Measurements from ENCODE around the gene YY1.
"Not testable (repeated sequence)": the region's sequence is repeated elsewhere in the genome, so short reads cannot be mapped to it uniquely, and the experiment has no call there.

Gene YY1

GRCh38 chr14:100268591-100269207, 29.8 kb downstream of the YY1 start:
- peak overlapping the region; percentile 8 for H3K27ac Mint-ChIP-seq (ENCODE audit: low read depth)
- H3K27me3 Mint-ChIP-seq: no peaks in the 10 kb centered on the region
- H3K4me1 Mint-ChIP-seq: peaks cover 46% of the 10 kb centered on the region
- peaks cover 20% of the 10 kb centered on the region for H3K36me3 Mint-ChIP-seq (ENCODE audit: insufficient read depth)
- ATAC-seq (replicated peaks; ENCODE audit: extremely low read depth, poor library complexity, severe bottlenecking) (no peak), DNase-seq (ENCODE audit: low spot score in 2 of 2) (no peak)
- H3K9me3 Mint-ChIP-seq: no peaks in the 10 kb centered on the region
- no peak overlapping the region for H3K4me3 Mint-ChIP-seq

- no peaks in the 10 kb centered on the region for H3K27me3 Mint-ChIP-seq
- peaks cover 47% of the 10 kb centered on the region for H3K4me1 Mint-ChIP-seq
- no peaks in the 10 kb centered on the region for H3K9me3 Mint-ChIP-seq
- DNase-seq (ENCODE audit: low spot score in 2 of 2): no peak
- H3K36me3 Mint-ChIP-seq (ENCODE audit: insufficient read depth): peaks cover 11% of the 10 kb centered on the region
- H3K4me3 Mint-ChIP-seq: no peak overlapping the region
- ATAC-seq (replicated peaks; ENCODE audit: extremely low read depth, poor library complexity, severe bottlenecking): no peak
- H3K27ac Mint-ChIP-seq (ENCODE audit: low read depth): no peak overlapping the region
Observed at GRCh38 chr14:100271247-100271939, 32.4 kb downstream of the YY1 start.

GRCh38 chr14:100274250-100274649, 35.3 kb downstream of the YY1 start:
- Mint-ChIP-seq H3K4me3 (no peak overlapping the region), H3K36me3 (ENCODE audit: insufficient read depth) (peaks cover 19% of the 10 kb centered on the region), H3K27ac (ENCODE audit: low read depth) (peak overlapping the region; percentile 67), H3K4me1 (peaks cover 37% of the 10 kb centered on the region), H3K27me3 (no peaks in the 10 kb centered on the region), H3K9me3 (no peaks in the 10 kb centered on the region)
- ATAC-seq (replicated peaks; ENCODE audit: extremely low read depth, poor library complexity, severe bottlenecking) (no peak), DNase-seq (ENCODE audit: low spot score in 2 of 2) (no peak)

GRCh38 chr14:100275214-100275613, 36.3 kb downstream of the YY1 start:
- no peak for DNase-seq (ENCODE audit: low spot score in 2 of 2)
- peaks cover 42% of the 10 kb centered on the region for H3K4me1 Mint-ChIP-seq
- peaks cover 19% of the 10 kb centered on the region for H3K36me3 Mint-ChIP-seq (ENCODE audit: insufficient read depth)
- no peaks in the 10 kb centered on the region for H3K9me3 Mint-ChIP-seq
- H3K27ac Mint-ChIP-seq (ENCODE audit: low read depth): peak overlapping the region; percentile 67
- no peak for ATAC-seq (replicated peaks; ENCODE audit: extremely low read depth, poor library complexity, severe bottlenecking)
- H3K27me3 Mint-ChIP-seq: no peaks in the 10 kb centered on the region
- no peak overlapping the region for H3K4me3 Mint-ChIP-seq

GRCh38 chr14:100278702-100279101, 39.8 kb downstream of the YY1 start:
- Mint-ChIP-seq H3K4me3 (no peak overlapping the region), H3K9me3 (no peaks in the 10 kb centered on the region), H3K27ac (ENCODE audit: low read depth) (no peak overlapping the region), H3K27me3 (no peaks in the 10 kb centered on the region), H3K36me3 (ENCODE audit: insufficient read depth) (peaks cover 19% of the 10 kb centered on the region), H3K4me1 (peaks cover 47% of the 10 kb centered on the region)
- no peak for ATAC-seq (replicated peaks; ENCODE audit: extremely low read depth, poor library complexity, severe bottlenecking)
- no peak for DNase-seq (ENCODE audit: low spot score in 2 of 2)

- no peaks in the 10 kb centered on the region for H3K9me3 Mint-ChIP-seq
- DNase-seq (ENCODE audit: low spot score in 2 of 2) (no peak), ATAC-seq (replicated peaks; ENCODE audit: extremely low read depth, poor library complexity, severe bottlenecking) (no peak)
- peaks cover 44% of the 10 kb centered on the region for H3K4me1 Mint-ChIP-seq
- no peaks in the 10 kb centered on the region for H3K27me3 Mint-ChIP-seq
- peaks cover 19% of the 10 kb centered on the region for H3K36me3 Mint-ChIP-seq (ENCODE audit: insufficient read depth)
- no peak overlapping the region for H3K4me3 Mint-ChIP-seq
- H3K27ac Mint-ChIP-seq (ENCODE audit: low read depth): no peak overlapping the region
Observed at GRCh38 chr14:100279133-100279532, 40.2 kb downstream of the YY1 start.

GRCh38 chr14:100279563-100279962, 40.6 kb downstream of the YY1 start:
- ATAC-seq (replicated peaks; ENCODE audit: extremely low read depth, poor library complexity, severe bottlenecking) (no peak), DNase-seq (ENCODE audit: low spot score in 2 of 2) (no peak)
- Mint-ChIP-seq H3K4me3 (no peak overlapping the region), H3K36me3 (ENCODE audit: insufficient read depth) (peaks cover 23% of the 10 kb centered on the region), H3K4me1 (peaks cover 44% of the 10 kb centered on the region), H3K9me3 (no peaks in the 10 kb centered on the region), H3K27ac (ENCODE audit: low read depth) (peak overlapping the region; percentile 67), H3K27me3 (no peaks in the 10 kb centered on the region)

- Mint-ChIP-seq H3K27me3 (no peaks in the 10 kb centered on the region), H3K27ac (ENCODE audit: low read depth) (no peak overlapping the region), H3K4me1 (peaks cover 35% of the 10 kb centered on the region), H3K36me3 (ENCODE audit: insufficient read depth) (peaks cover 21% of the 10 kb centered on the region), H3K4me3 (no peak overlapping the region), H3K9me3 (no peaks in the 10 kb centered on the region)
- ATAC-seq (replicated peaks; ENCODE audit: extremely low read depth, poor library complexity, severe bottlenecking) (no peak), DNase-seq (ENCODE audit: low spot score in 2 of 2) (no peak)
Observed at GRCh38 chr14:100281286-100282082, 42.5 kb downstream of the YY1 start.

- Mint-ChIP-seq H3K27me3 (no peaks in the 10 kb centered on the region), H3K9me3 (no peaks in the 10 kb centered on the region), H3K4me3 (no peak overlapping the region), H3K36me3 (ENCODE audit: insufficient read depth) (peaks cover 16% of the 10 kb centered on the region), H3K27ac (ENCODE audit: low read depth) (no peak overlapping the region), H3K4me1 (peaks cover 35% of the 10 kb centered on the region)
- no peak for DNase-seq (ENCODE audit: low spot score in 2 of 2)
- ATAC-seq (replicated peaks; ENCODE audit: extremely low read depth, poor library complexity, severe bottlenecking): no peak
Observed at GRCh38 chr14:100282083-100282350, 43.1 kb downstream of the YY1 start.

- ATAC-seq (replicated peaks; ENCODE audit: extremely low read depth, poor library complexity, severe bottlenecking) (no peak), DNase-seq (ENCODE audit: low spot score in 2 of 2) (no peak)
- peaks cover 15% of the 10 kb centered on the region for H3K36me3 Mint-ChIP-seq (ENCODE audit: insufficient read depth)
- H3K9me3 Mint-ChIP-seq: no peaks in the 10 kb centered on the region
- no peaks in the 10 kb centered on the region for H3K27me3 Mint-ChIP-seq
- H3K27ac Mint-ChIP-seq (ENCODE audit: low read depth): no peak overlapping the region
- no peak overlapping the region for H3K4me3 Mint-ChIP-seq
- H3K4me1 Mint-ChIP-seq: peaks cover 35% of the 10 kb centered on the region
Observed at GRCh38 chr14:100282766-100283419, 43.9 kb downstream of the YY1 start.

GRCh38 chr14:100283436-100283835, 44.5 kb downstream of the YY1 start:
- DNase-seq (ENCODE audit: low spot score in 2 of 2); ATAC-seq (replicated peaks; ENCODE audit: extremely low read depth, poor library complexity, severe bottlenecking); H3K27ac Mint-ChIP-seq (ENCODE audit: low read depth); H3K9me3 Mint-ChIP-seq; H3K4me3 Mint-ChIP-seq; H3K27me3 Mint-ChIP-seq: not testable (repeated sequence)
- Mint-ChIP-seq H3K4me1 (peaks cover 33% of the 10 kb centered on the region), H3K36me3 (ENCODE audit: insufficient read depth) (peaks cover 15% of the 10 kb centered on the region)

GRCh38 chr14:100283984-100284881, 45.3 kb downstream of the YY1 start:
- Mint-ChIP-seq H3K4me3 (peak overlapping the region; percentile 63), H3K4me1 (peaks cover 25% of the 10 kb centered on the region), H3K36me3 (ENCODE audit: insufficient read depth) (peaks cover 14% of the 10 kb centered on the region), H3K9me3 (no peaks in the 10 kb centered on the region), H3K27me3 (no peaks in the 10 kb centered on the region), H3K27ac (ENCODE audit: low read depth) (no peak overlapping the region)
- DNase-seq (ENCODE audit: low spot score in 2 of 2) (no peak), ATAC-seq (replicated peaks; ENCODE audit: extremely low read depth, poor library complexity, severe bottlenecking) (no peak)

All from central memory CD8-positive, alpha-beta T cell (primary cell).